ENCODE results near the gene BACH2.

BACH2 gene

GRCh38 chr6:90256698-90257485 is 39.8 kb downstream of the BACH2 start:
- Histone ChIP-seq H2AK5ac (ENCODE audit: low read length, severe bottlenecking) (no peak overlapping the region), H3K4ac (ENCODE audit: low read depth in 1 of 2, low read length in 2 of 2) (no peak overlapping the region), H3K14ac (ENCODE audit: low read length in 2 of 2) (no peak overlapping the region), H3K36me3 (ENCODE audit: control insufficient read depth in 1 of 2, insufficient read depth in 2 of 2, low read depth in 1 of 2, low read length in 2 of 2) (no peaks in the 10 kb centered on the region), H3K4me2 (ENCODE audit: low read length, poor library complexity, severe bottlenecking) (no peak overlapping the region), H4K91ac (ENCODE audit: low read length) (no peak overlapping the region), H2BK120ac (ENCODE audit: low read depth, low read length) (no peak overlapping the region), H3K18ac (ENCODE audit: low read depth in 1 of 2, low read length in 2 of 2) (no peak overlapping the region), H3K27ac (ENCODE audit: low read length, poor library complexity, severe bottlenecking) (no peak overlapping the region), H3K9me3 (ENCODE audit: control insufficient read depth, low read length) (no peaks in the 10 kb centered on the region), H2BK15ac (ENCODE audit: low read depth, poor library complexity, severe bottlenecking) (no peak overlapping the region), H3K4me3 (ENCODE audit: insufficient read depth in 1 of 2, low read depth in 1 of 2, low read length in 2 of 2) (no peak overlapping the region), H2BK5ac (ENCODE audit: low read depth, low read length, poor library complexity, severe bottlenecking) (no peak overlapping the region), H4K8ac (ENCODE audit: low read length) (no peak overlapping the region), H3K27me3 (ENCODE audit: control insufficient read depth in 1 of 2, insufficient read depth in 1 of 2, low read length in 2 of 2) (no peaks in the 10 kb centered on the region), H3K9ac (ENCODE audit: low read length) (no peak overlapping the region), H3K79me1 (replicated peaks; ENCODE audit: low read length, poor library complexity, severe bottlenecking) (no peaks in the 10 kb centered on the region), H2AFZ (ENCODE audit: low read depth, low read length) (no peak overlapping the region), H3K23ac (ENCODE audit: low read length in 2 of 2) (no peak overlapping the region), H2BK12ac (ENCODE audit: low read length in 2 of 2) (no peak overlapping the region), H3K4me1 (ENCODE audit: control insufficient read depth, insufficient read depth, low read depth, low read length) (no peaks in the 10 kb centered on the region)
- DNase-seq: peak; percentile 22
- no CpG with 5 or more reads among the region's 4 CpGs for WGBS

- no CpG with 5 or more reads among the region's 2 CpGs for WGBS
- Histone ChIP-seq H2BK15ac (ENCODE audit: low read depth, poor library complexity, severe bottlenecking) (no peak overlapping the region), H3K18ac (ENCODE audit: low read depth in 1 of 2, low read length in 2 of 2) (no peak overlapping the region), H3K36me3 (ENCODE audit: control insufficient read depth in 1 of 2, insufficient read depth in 2 of 2, low read depth in 1 of 2, low read length in 2 of 2) (no peaks in the 10 kb centered on the region), H3K23ac (ENCODE audit: low read length in 2 of 2) (no peak overlapping the region), H3K9ac (ENCODE audit: low read length) (no peak overlapping the region), H2BK5ac (ENCODE audit: low read depth, low read length, poor library complexity, severe bottlenecking) (no peak overlapping the region), H3K4me3 (ENCODE audit: insufficient read depth in 1 of 2, low read depth in 1 of 2, low read length in 2 of 2) (no peak overlapping the region), H4K91ac (ENCODE audit: low read length) (no peak overlapping the region), H2AK5ac (ENCODE audit: low read length, severe bottlenecking) (no peak overlapping the region), H3K4ac (ENCODE audit: low read depth in 1 of 2, low read length in 2 of 2) (no peak overlapping the region), H3K9me3 (ENCODE audit: control insufficient read depth, low read length) (no peaks in the 10 kb centered on the region), H3K27me3 (ENCODE audit: control insufficient read depth in 1 of 2, insufficient read depth in 1 of 2, low read length in 2 of 2) (no peaks in the 10 kb centered on the region), H2AFZ (ENCODE audit: low read depth, low read length) (no peak overlapping the region), H2BK12ac (ENCODE audit: low read length in 2 of 2) (no peak overlapping the region), H3K27ac (ENCODE audit: low read length, poor library complexity, severe bottlenecking) (no peak overlapping the region), H4K8ac (ENCODE audit: low read length) (no peak overlapping the region), H3K14ac (ENCODE audit: low read length in 2 of 2) (no peak overlapping the region), H3K4me1 (ENCODE audit: control insufficient read depth, insufficient read depth, low read depth, low read length) (no peaks in the 10 kb centered on the region), H2BK120ac (ENCODE audit: low read depth, low read length) (no peak overlapping the region), H3K4me2 (ENCODE audit: low read length, poor library complexity, severe bottlenecking) (no peak overlapping the region), H3K79me1 (replicated peaks; ENCODE audit: low read length, poor library complexity, severe bottlenecking) (no peaks in the 10 kb centered on the region)
- DNase-seq: no peak
These were observed 43.0 kb downstream of the BACH2 start for GRCh38 chr6:90253631-90254030.

GRCh38 chr6:90251295-90251992 is 45.2 kb downstream of the BACH2 start:
- Histone ChIP-seq H3K4me1 (ENCODE audit: control insufficient read depth, insufficient read depth, low read depth, low read length) (no peaks in the 10 kb centered on the region), H2AK5ac (ENCODE audit: low read length, severe bottlenecking) (no peak overlapping the region), H3K23ac (ENCODE audit: low read length in 2 of 2) (no peak overlapping the region), H3K9ac (ENCODE audit: low read length) (no peak overlapping the region), H3K18ac (ENCODE audit: low read depth in 1 of 2, low read length in 2 of 2) (no peak overlapping the region), H2BK12ac (ENCODE audit: low read length in 2 of 2) (no peak overlapping the region), H3K27me3 (ENCODE audit: control insufficient read depth in 1 of 2, insufficient read depth in 1 of 2, low read length in 2 of 2) (no peaks in the 10 kb centered on the region), H2BK120ac (ENCODE audit: low read depth, low read length) (no peak overlapping the region), H4K8ac (ENCODE audit: low read length) (no peak overlapping the region), H3K4me2 (ENCODE audit: low read length, poor library complexity, severe bottlenecking) (no peak overlapping the region), H2AFZ (ENCODE audit: low read depth, low read length) (no peak overlapping the region), H3K36me3 (ENCODE audit: control insufficient read depth in 1 of 2, insufficient read depth in 2 of 2, low read depth in 1 of 2, low read length in 2 of 2) (no peaks in the 10 kb centered on the region), H2BK15ac (ENCODE audit: low read depth, poor library complexity, severe bottlenecking) (no peak overlapping the region), H3K79me1 (replicated peaks; ENCODE audit: low read length, poor library complexity, severe bottlenecking) (no peaks in the 10 kb centered on the region), H3K14ac (ENCODE audit: low read length in 2 of 2) (no peak overlapping the region), H3K27ac (ENCODE audit: low read length, poor library complexity, severe bottlenecking) (no peak overlapping the region), H3K9me3 (ENCODE audit: control insufficient read depth, low read length) (no peaks in the 10 kb centered on the region), H3K4me3 (ENCODE audit: insufficient read depth in 1 of 2, low read depth in 1 of 2, low read length in 2 of 2) (no peak overlapping the region), H4K91ac (ENCODE audit: low read length) (no peak overlapping the region), H3K4ac (ENCODE audit: low read depth in 1 of 2, low read length in 2 of 2) (no peak overlapping the region), H2BK5ac (ENCODE audit: low read depth, low read length, poor library complexity, severe bottlenecking) (no peak overlapping the region)
- no CpG with 5 or more reads among the region's 4 CpGs for WGBS
- DNase-seq: no peak

GRCh38 chr6:90250405-90250804 is 46.2 kb downstream of the BACH2 start:
- H4K8ac ChIP-seq (ENCODE audit: low read length): no peak overlapping the region
- WGBS: 83% methylated on average over 1 of the region's 2 CpGs

More at GRCh38 chr6:90250405-90250804, 46.2 kb downstream of the BACH2 start:
- no peak overlapping the region for H3K4me2 ChIP-seq (ENCODE audit: low read length, poor library complexity, severe bottlenecking)
- H3K23ac ChIP-seq (ENCODE audit: low read length in 2 of 2): no peak overlapping the region
- no peak for DNase-seq
- no peaks in the 10 kb centered on the region for H3K4me1 ChIP-seq (ENCODE audit: control insufficient read depth, insufficient read depth, low read depth, low read length)
- no peak overlapping the region for H2BK5ac ChIP-seq (ENCODE audit: low read depth, low read length, poor library complexity, severe bottlenecking)
- H3K14ac ChIP-seq (ENCODE audit: low read length in 2 of 2): no peak overlapping the region
- H3K9me3 ChIP-seq (ENCODE audit: control insufficient read depth, low read length): no peaks in the 10 kb centered on the region
- H3K9ac ChIP-seq (ENCODE audit: low read length): no peak overlapping the region
- H3K36me3 ChIP-seq (ENCODE audit: control insufficient read depth in 1 of 2, insufficient read depth in 2 of 2, low read depth in 1 of 2, low read length in 2 of 2): no peaks in the 10 kb centered on the region
- H2AFZ ChIP-seq (ENCODE audit: low read depth, low read length): no peak overlapping the region
- no peak overlapping the region for H4K91ac ChIP-seq (ENCODE audit: low read length)
- H2BK15ac ChIP-seq (ENCODE audit: low read depth, poor library complexity, severe bottlenecking): no peak overlapping the region
- H3K27ac ChIP-seq (ENCODE audit: low read length, poor library complexity, severe bottlenecking): no peak overlapping the region
- H3K18ac ChIP-seq (ENCODE audit: low read depth in 1 of 2, low read length in 2 of 2): no peak overlapping the region
- no peak overlapping the region for H2BK12ac ChIP-seq (ENCODE audit: low read length in 2 of 2)
- H3K4ac ChIP-seq (ENCODE audit: low read depth in 1 of 2, low read length in 2 of 2): no peak overlapping the region
- H2BK120ac ChIP-seq (ENCODE audit: low read depth, low read length): no peak overlapping the region
- H3K79me1 ChIP-seq (replicated peaks; ENCODE audit: low read length, poor library complexity, severe bottlenecking): no peaks in the 10 kb centered on the region
- no peak overlapping the region for H3K4me3 ChIP-seq (ENCODE audit: insufficient read depth in 1 of 2, low read depth in 1 of 2, low read length in 2 of 2)
- no peaks in the 10 kb centered on the region for H3K27me3 ChIP-seq (ENCODE audit: control insufficient read depth in 1 of 2, insufficient read depth in 1 of 2, low read length in 2 of 2)
- no peak overlapping the region for H2AK5ac ChIP-seq (ENCODE audit: low read length, severe bottlenecking)
